K562 (cell line): ENCODE measurements around the gene ADGRG1. TPM values are rescaled to one million over a fixed set of nuclear protein-coding genes. Genes with fewer than 3 reads are reported as not detected.

ENCODE experiments used
- ATAC-seq: fragments of 200-7000 bp; cut with Tn5 transposase; 3 replicates; pipeline ENCODE4 v1.9.1; 2020; ENCODE audit warnings: moderate library complexity
- BruUV-seq: library from RNA; stranded (reverse); fragments of 400-500 nt; replicated peaks from 2 replicates; lab custom pipeline; 2021; lab: Mats Ljungman, UMichigan
- CTCF ChIA-PET: fragments of 300-600 bp; formaldehyde crosslinking; extraction: SDS; loops from one replicate; lab custom pipeline; 2021; ENCODE audit warnings: low intra/inter-chr PET ratio; lab: Yijun Ruan, JAX
- POLR2A ChIA-PET: fragments of 300-600, 350-650 bp; sonication (Branson Sonifier 250); formaldehyde crosslinking; extraction: SDS; loops from one replicate; lab custom pipeline; 2021; ENCODE audit warnings: antibody characterized with exemption, inconsistent platforms; lab: Yijun Ruan, JAX
- DNase-seq, 4 experiments: peaks; one replicate each; pipeline versions ENCODE4 v3.0.0 to v3.0.0-alpha.2; 2011 to 2018; ENCODE audit warnings: low spot score in 3 of 4, mixed read lengths in 3 of 4; ENCODE audit errors: extremely low read depth in 1 of 4
- FAIRE-seq: peaks from 2 replicates; lab custom pipeline; 2011; peaks lifted over from hg19 to GRCh38; lab: Jason Lieb, UNC
- H2AFZ ChIP-seq: 2 replicates; pipeline ENCODE4 v1.6.0; 2011; ENCODE audit warnings: low read depth, low read length, control low read depth, inconsistent platforms
- H3K27ac ChIP-seq: fragments of 200-600 bp; 3 replicates; pipeline ENCODE4 v1.8.0; 2011; ENCODE audit warnings: low read depth, mild to moderate bottlenecking, control low read depth, inconsistent platforms, low read length, moderate library complexity, mixed read lengths; ENCODE audit errors: extremely low read depth
- H3K27me3 ChIP-seq, 2 experiments: fragments of 300-600 bp in 1 of 2; 2 replicates in 1 of 2; 3 replicates in 1 of 2; pipeline versions ENCODE4 v1.6.0 to v1.8.0; 2011; ENCODE audit warnings: inconsistent platforms in 2 of 2, low read length in 2 of 2, mild to moderate bottlenecking in 1 of 2, mixed read lengths in 1 of 2, moderate library complexity in 1 of 2; ENCODE audit not compliant: control insufficient read depth in 2 of 2, insufficient read depth in 2 of 2
- H3K36me3 ChIP-seq: fragments of 300-600 bp; 3 replicates; pipeline ENCODE4 v1.8.0; 2011; ENCODE audit warnings: mild to moderate bottlenecking, low read length, inconsistent platforms; ENCODE audit not compliant: control insufficient read depth, insufficient read depth
- H3K4me1 ChIP-seq, 2 experiments: fragments of 200-600 bp in 1 of 2; replicated peaks in 1 of 2; 2 replicates in 1 of 2; 3 replicates in 1 of 2; pipeline versions ENCODE4 v1.5.1 to v1.8.0; 2011; ENCODE audit warnings: inconsistent platforms in 2 of 2, low read length in 2 of 2, mild to moderate bottlenecking in 1 of 2, mixed read lengths in 1 of 2, moderate library complexity in 1 of 2; ENCODE audit not compliant: control insufficient read depth in 2 of 2, insufficient read depth in 2 of 2
- H3K4me2 ChIP-seq: 2 replicates; pipeline ENCODE4 v1.6.1; 2011; ENCODE audit warnings: low read length, control low read depth, inconsistent platforms, mixed read lengths; ENCODE audit not compliant: insufficient read depth
- H3K4me3 ChIP-seq: fragments of 200-600 bp; sonication (generic), shearing (Covaris generic); 2 replicates; pipeline ENCODE4 v1.5.1; 2016; ENCODE audit warnings: control low read depth, inconsistent platforms
- H3K79me2 ChIP-seq: fragments of 200-600 bp; 3 replicates; pipeline ENCODE4 v1.8.0; 2011; ENCODE audit warnings: low read length, inconsistent platforms; ENCODE audit not compliant: control insufficient read depth, insufficient read depth
- H3K9ac ChIP-seq, 2 experiments: 2 replicates each; pipeline versions ENCODE4 v1.6.0 to v1.6.1; 2011; ENCODE audit warnings: low read depth in 2 of 2, low read length in 2 of 2, control low read depth in 1 of 2, inconsistent platforms in 1 of 2, mild to moderate bottlenecking in 1 of 2, mixed read lengths in 1 of 2; ENCODE audit not compliant: insufficient read depth in 1 of 2
- H3K9me1 ChIP-seq: one replicate; pipeline ENCODE4 v1.6.0; 2011; ENCODE audit warnings: inconsistent platforms, mild to moderate bottlenecking, low read length, moderate library complexity; ENCODE audit not compliant: control insufficient read depth, insufficient read depth
- H3K9me3 ChIP-seq: replicated peaks from 2 replicates; pipeline ENCODE4 v1.5.1; 2011; ENCODE audit warnings: low read depth, low read length, inconsistent platforms; ENCODE audit not compliant: control insufficient read depth, insufficient read depth
- H4K20me1 ChIP-seq: replicated peaks from 2 replicates; pipeline ENCODE4 v1.6.1; 2011; ENCODE audit warnings: low read length, inconsistent platforms, mixed read lengths; ENCODE audit not compliant: control insufficient read depth, insufficient read depth
- E2F5 ChIP-seq: sonication (generic); formaldehyde crosslinking; IDR thresholded peaks from 2 replicates; pipeline ENCODE4 v1.8.0; 2022; ENCODE audit warnings: mild to moderate bottlenecking, missing genetic modification reagents
- ZFP36 ChIP-seq: fragments of 150-350 bp; IDR thresholded peaks from 2 replicates; pipeline ENCODE4 v1.6.1; 2018; ENCODE audit warnings: low read length, low read depth; ENCODE audit not compliant: partially characterized antibody
- ZNF436 ChIP-seq: fragments of 250-450, 450-650 bp; sonication (Bioruptor Pico); formaldehyde crosslinking; IDR thresholded peaks from 2 replicates; pipeline ENCODE4 v1.7.0; 2020; ENCODE audit warnings: mild to moderate bottlenecking
- WGBS: fragments of 100-300 bp; shearing (Covaris generic); methylation state at CpG from one replicate; pipeline ENCODE4 v1.1.6; 2016; ENCODE audit warnings: low coverage, mixed read lengths; ENCODE audit not compliant: insufficient coverage; ENCODE audit errors: missing lambda C conversion rate; 5-methylcytosine and 5-hydroxymethylcytosine counted together
- in situ Hi-C: fragments of 300-500 bp; cut with MboI; formaldehyde crosslinking; loops from 4 replicates; pipeline ENCODE4 v1.15.0; 2018; ENCODE audit warnings: inconsistent platforms, mixed read lengths
- intact Hi-C: fragments of 100-400 bp; cut with micrococcal nuclease; formaldehyde crosslinking; loops from 2 replicates; pipeline ENCODE4 v1.14.2; 2022
- polyA plus RNA-seq, 8 experiments: library from polyadenylated mRNA; depleted of rRNA in 4 of 8; stranded (reverse) in 5 of 8; unstranded in 3 of 8; fragments of >200 nt; fragmentation: Nextera tagmentation in 2 of 8; fragmentation: Illumina TruSeq in 1 of 8; extraction: Ambion mirVana in 2 of 8; extraction: Trizol in 1 of 8; gene quantifications; 2 replicates each; pipeline versions ENCODE4 v1.2.1 to v1.2.3, GENCODE V29; 2011 to 2014; ENCODE audit warnings: inconsistent platforms in 1 of 8, missing spikeins in 1 of 8
- total RNA-seq, 7 experiments: library from RNA; depleted of rRNA in 6 of 7; stranded (reverse); fragments of >200 nt in 6 of 7; fragmentation: Illumina TruSeq in 2 of 7; extraction: Trizol in 2 of 7; gene quantifications; 2 replicates each; pipeline versions ENCODE4 v1.2.1 to v1.2.3, GENCODE V29; 2011 to 2021; ENCODE audit warnings: low replicate concordance in 1 of 7

The ADGRG1 gene
- total and polyA plus RNA-seq, 9 of the 15 experiments (the other 6 are each of a cell fraction or from before 2014, with no cell fraction given), result 0.04 to 0.31 (median 0.16) TPM; not detected in 6

DNA sequence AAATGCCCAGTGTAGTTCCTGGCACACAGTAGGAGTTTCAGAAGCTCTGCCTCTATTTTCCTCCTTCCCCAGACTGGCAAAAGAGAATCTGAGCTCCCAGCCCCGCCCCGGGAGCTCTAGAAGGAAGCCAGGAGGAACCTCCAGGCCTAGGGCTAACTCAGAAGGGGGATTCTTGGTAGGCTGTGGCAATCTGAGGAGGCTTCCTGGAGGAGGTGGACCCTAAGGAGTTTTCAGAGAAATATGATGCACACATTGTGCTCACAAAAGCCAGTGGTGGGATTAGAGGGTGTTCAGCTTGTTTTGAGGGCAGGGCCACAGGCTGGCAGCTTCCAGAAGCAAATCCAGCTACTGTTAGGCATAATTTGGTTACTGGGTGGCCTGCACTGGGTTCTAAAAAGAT is 10.0 kb downstream of the ADGRG1 start:
- Histone ChIP-seq H3K4me2 (no peak overlapping the region), H2AFZ (no peak overlapping the region), H3K36me3 (no peaks in the 10 kb centered on the region), H3K9me3 (no peaks in the 10 kb centered on the region), H3K9ac (no peak overlapping the region), H3K27me3 (peaks cover 17 to 66% of the 10 kb centered on the region in 2 experiments), H4K20me1 (peaks cover 3% of the 10 kb centered on the region; the same call in 1 of the 2 replicates), H3K79me2 (no peaks in the 10 kb centered on the region), H3K4me3 (no peak overlapping the region), H3K27ac (no peak overlapping the region), H3K4me1 (peaks cover 0 to 12% of the 10 kb centered on the region in 2 experiments; a peak in 2 of 5 replicates), H3K9me1 (no peaks in the 10 kb centered on the region)
- ChIA-PET POLR2A (interaction anchor here (1.2 to 1.6 kb wide), 2 partner anchors 36 to 191 kb away, joined by 3 to 5 read pairs; partner anchors contain the start of genes CIAPIN1 and COQ9), CTCF (interaction anchor here (1.2 kb wide), 1 partner anchor 47 kb away, joined by 4 read pairs; no protein-coding TSS in a partner anchor)
- DNase-seq (no peak), FAIRE-seq (no peak), ATAC-seq (no peak)
- in situ Hi-C loops, result no loop called here
- TF ChIP-seq ZFP36, result peak; percentile 90
- TF ChIP-seq E2F5 (CRISPR knock-in tag), result no peak
- peak; percentile 38; the same call in 1 of the 2 replicates for TF ChIP-seq ZNF436 (CRISPR knock-in tag)
- WGBS, result 13% methylated on average over 2 of the region's 2 CpGs
- BruUV-seq, result no TSS peak
- intact Hi-C loops, result no loop called here
